ENCODE results near the gene SIGLEC11.

- TF ChIP-seq CTCF (IDR thresholded peaks at IDR 0.05): no peak
- TF ChIP-seq POLR2A (IDR thresholded peaks at IDR 0.05): no peak
These were observed 56.8 kb downstream of the SIGLEC11 start for GRCh38 chr19:49904136-49904535.

Data from adrenal gland (tissue), 5 donors.